HEK293T (cell line): ENCODE data around the gene ITPKB.

Experiments used
- ARNT ChIP-seq: fragments of 450-650 bp; IDR thresholded peaks from 2 replicates; pipeline ENCODE4 v1.6.1; 2017; ENCODE audit warnings: mild to moderate bottlenecking
- BHLHE40 ChIP-seq: fragments of 450-650 bp; IDR thresholded peaks from 2 replicates; pipeline ENCODE4 v1.6.1; 2016; ENCODE audit warnings: mild to moderate bottlenecking, moderate library complexity, borderline replicate concordance
- CTBP1 ChIP-seq: fragments of 450-650 bp; IDR thresholded peaks from 2 replicates; pipeline ENCODE4 v1.6.1; 2016; ENCODE audit warnings: borderline replicate concordance
- HDGF ChIP-seq: fragments of 450-650 bp; IDR thresholded peaks from 2 replicates; pipeline ENCODE4 v1.6.1; 2017; ENCODE audit warnings: antibody characterized with exemption, borderline replicate concordance
- LEF1 ChIP-seq: fragments of 450-650 bp; IDR thresholded peaks from 2 replicates; pipeline ENCODE4 v1.6.1; 2017; ENCODE audit warnings: mild to moderate bottlenecking, borderline replicate concordance
- PKNOX1 ChIP-seq: fragments of 450-650 bp; IDR thresholded peaks from 2 replicates; pipeline ENCODE4 v1.6.1; 2016
- SUZ12 ChIP-seq: fragments of 450-650 bp; IDR thresholded peaks from 2 replicates; pipeline ENCODE4 v1.6.1; 2016; ENCODE audit warnings: mild to moderate bottlenecking

- TF ChIP-seq HDGF (no peak), PKNOX1 (no peak), ARNT (no peak), BHLHE40 (no peak), CTBP1 (no peak), LEF1 (no peak), SUZ12 (no peak)
Observed at GRCh38 chr1:226732856-226733291, 6.2 kb downstream of the ITPKB start.
